Right atrium auricular region (tissue), 2 donors: ENCODE data around the gene PIAS1. TPM values are rescaled to one million over a fixed set of nuclear protein-coding genes. Genes with fewer than 3 reads are reported as not detected.

Source experiments
- DNase-seq: peaks from one replicate; pipeline ENCODE4 v3.0.0-alpha.2; 2019; ENCODE audit warnings: low spot score
- H3K27ac ChIP-seq, 2 donors: fragments of 200-600 bp; sonication (generic); 1 replicate in 1 of 2; 2 replicates in 1 of 2; pipeline ENCODE4 v1.5.1; 2016 to 2019
- H3K27me3 ChIP-seq, 2 donors: fragments of 200-600 bp; sonication (generic); one replicate each; pipeline versions ENCODE4 v1.5.1 to v1.6.0; 2017 to 2019
- H3K36me3 ChIP-seq: fragments of 200-600 bp; sonication (generic); one replicate; pipeline ENCODE4 v1.5.1; 2016
- H3K4me1 ChIP-seq, 2 donors: fragments of 200-600 bp; sonication (generic); one replicate each; pipeline versions ENCODE4 v1.5.1 to v1.6.0; 2017 to 2019
- H3K4me3 ChIP-seq, 2 donors: fragments of 200-600 bp; sonication (generic); 1 replicate in 1 of 2; 2 replicates in 1 of 2; pipeline ENCODE4 v1.5.1; 2017 to 2019; ENCODE audit warnings: mild to moderate bottlenecking in 1 of 2, moderate library complexity in 1 of 2
- H3K9me3 ChIP-seq, 2 donors: fragments of 200-600 bp; sonication (generic); one replicate each; pipeline ENCODE4 v1.5.1; 2019
- total RNA-seq, 2 donors: library from RNA; depleted of rRNA; stranded (reverse); fragments of >200 nt; gene quantifications; one replicate each; pipeline ENCODE4 v1.1.0, GENCODE V29; 2016
- TF ChIP-seq, protein P1 (sequence below), 2 donors: fragments of 200-600 bp; sonication (generic); IDR thresholded peaks; one replicate each; pipeline ENCODE4 v1.5.1; 2019; ENCODE audit warnings: antibody characterized with exemption in 2 of 2

The PIAS1 gene
- total RNA-seq, 2 donors from 2014 or later, result 24.5 to 26.7 TPM

DNA sequence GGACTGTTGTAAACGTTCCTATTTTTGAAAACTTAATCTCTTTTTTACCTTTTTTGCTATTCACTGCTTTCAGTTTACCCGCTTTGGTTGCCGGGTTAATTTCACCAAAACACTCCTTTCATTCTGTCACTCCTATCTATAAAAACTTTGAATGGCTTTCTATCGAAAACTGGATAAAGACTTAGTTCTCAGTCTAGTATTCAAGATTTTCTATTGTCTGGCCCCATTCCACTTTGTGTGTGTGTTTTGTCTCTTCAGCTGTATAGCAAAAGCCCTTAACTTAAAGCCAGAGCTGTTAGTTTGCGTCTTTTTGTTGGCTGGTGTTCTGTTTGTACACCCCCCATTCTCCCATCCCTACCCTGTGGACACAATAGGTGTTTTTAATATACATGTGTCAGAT is 7.5 kb downstream of the PIAS1 start:
- H3K4me3 ChIP-seq, result no peak overlapping the region
- no peak overlapping the region for H3K27ac ChIP-seq
- peaks cover 0 to 30% of the 10 kb centered on the region in 2 donors for H3K4me1 ChIP-seq
- TF ChIP-seq, protein P1, sequence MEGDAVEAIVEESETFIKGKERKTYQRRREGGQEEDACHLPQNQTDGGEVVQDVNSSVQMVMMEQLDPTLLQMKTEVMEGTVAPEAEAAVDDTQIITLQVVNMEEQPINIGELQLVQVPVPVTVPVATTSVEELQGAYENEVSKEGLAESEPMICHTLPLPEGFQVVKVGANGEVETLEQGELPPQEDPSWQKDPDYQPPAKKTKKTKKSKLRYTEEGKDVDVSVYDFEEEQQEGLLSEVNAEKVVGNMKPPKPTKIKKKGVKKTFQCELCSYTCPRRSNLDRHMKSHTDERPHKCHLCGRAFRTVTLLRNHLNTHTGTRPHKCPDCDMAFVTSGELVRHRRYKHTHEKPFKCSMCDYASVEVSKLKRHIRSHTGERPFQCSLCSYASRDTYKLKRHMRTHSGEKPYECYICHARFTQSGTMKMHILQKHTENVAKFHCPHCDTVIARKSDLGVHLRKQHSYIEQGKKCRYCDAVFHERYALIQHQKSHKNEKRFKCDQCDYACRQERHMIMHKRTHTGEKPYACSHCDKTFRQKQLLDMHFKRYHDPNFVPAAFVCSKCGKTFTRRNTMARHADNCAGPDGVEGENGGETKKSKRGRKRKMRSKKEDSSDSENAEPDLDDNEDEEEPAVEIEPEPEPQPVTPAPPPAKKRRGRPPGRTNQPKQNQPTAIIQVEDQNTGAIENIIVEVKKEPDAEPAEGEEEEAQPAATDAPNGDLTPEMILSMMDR (IDR thresholded peaks at IDR 0.05), result no peak
- DNase-seq, result no peak
- H3K9me3 ChIP-seq, result no peaks in the 10 kb centered on the region
- no peaks in the 10 kb centered on the region for H3K27me3 ChIP-seq
- H3K36me3 ChIP-seq, result no peaks in the 10 kb centered on the region

DNA sequence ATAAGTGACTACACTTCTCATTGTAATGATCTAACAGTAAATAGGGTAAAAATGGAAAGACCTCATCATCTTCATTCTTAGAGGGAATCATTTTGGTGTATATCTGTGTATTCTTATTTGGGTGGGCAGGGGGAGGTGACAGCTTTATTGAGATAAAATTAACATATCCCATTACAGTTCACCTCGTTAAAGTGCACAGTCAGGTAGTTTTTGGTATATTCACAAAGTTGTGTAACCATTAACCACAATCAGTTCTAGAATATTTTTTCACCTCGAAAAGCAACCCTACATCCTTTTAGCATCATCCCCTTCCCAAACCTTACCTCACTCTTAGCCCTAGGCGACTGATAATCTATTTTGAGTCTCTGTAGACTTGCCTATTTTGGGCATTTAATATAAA is 8.1 kb downstream of the PIAS1 start:
- DNase-seq, result no peak
- Histone ChIP-seq H3K27ac (no peak overlapping the region), H3K4me1 (peaks cover 0 to 24% of the 10 kb centered on the region in 2 donors), H3K36me3 (no peaks in the 10 kb centered on the region), H3K27me3 (no peaks in the 10 kb centered on the region), H3K4me3 (no peak overlapping the region), H3K9me3 (no peaks in the 10 kb centered on the region)
- TF ChIP-seq, protein P1 (IDR thresholded peaks at IDR 0.05), result no peak

DNA sequence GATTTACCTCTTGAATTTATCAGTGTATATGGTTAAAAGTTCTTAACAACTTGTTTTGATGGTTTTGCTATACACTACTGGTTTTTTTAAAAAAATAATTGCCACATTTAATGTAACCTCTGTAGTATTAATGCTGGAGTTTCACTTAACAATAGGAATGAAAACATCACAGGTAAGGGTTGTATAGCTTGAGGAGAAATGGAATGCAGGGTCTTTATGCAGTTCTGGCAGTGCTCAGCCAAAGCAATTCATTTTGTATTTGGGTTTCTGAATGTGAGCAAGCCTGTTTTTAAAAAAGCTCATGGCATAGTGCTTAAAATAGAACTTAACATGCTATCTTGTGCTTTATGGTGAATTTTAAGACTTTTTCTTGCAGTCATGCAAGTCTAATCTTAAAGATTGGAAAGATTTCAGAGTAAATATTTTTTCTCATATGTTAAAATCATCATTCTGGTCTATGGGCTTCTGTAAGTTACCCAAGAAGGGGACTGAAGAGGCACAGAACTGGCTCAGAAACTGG is 8.9 kb downstream of the PIAS1 start:
- no peak overlapping the region for H3K4me3 ChIP-seq
- H3K27ac ChIP-seq, result no peak overlapping the region
- H3K36me3 ChIP-seq, result no peaks in the 10 kb centered on the region
- no peaks in the 10 kb centered on the region for H3K9me3 ChIP-seq
- DNase-seq, result no peak
- no peaks in the 10 kb centered on the region for H3K27me3 ChIP-seq
- TF ChIP-seq, protein P1 (IDR thresholded peaks at IDR 0.05), result no peak
- peaks cover 0 to 24% of the 10 kb centered on the region in 2 donors for H3K4me1 ChIP-seq

DNA sequence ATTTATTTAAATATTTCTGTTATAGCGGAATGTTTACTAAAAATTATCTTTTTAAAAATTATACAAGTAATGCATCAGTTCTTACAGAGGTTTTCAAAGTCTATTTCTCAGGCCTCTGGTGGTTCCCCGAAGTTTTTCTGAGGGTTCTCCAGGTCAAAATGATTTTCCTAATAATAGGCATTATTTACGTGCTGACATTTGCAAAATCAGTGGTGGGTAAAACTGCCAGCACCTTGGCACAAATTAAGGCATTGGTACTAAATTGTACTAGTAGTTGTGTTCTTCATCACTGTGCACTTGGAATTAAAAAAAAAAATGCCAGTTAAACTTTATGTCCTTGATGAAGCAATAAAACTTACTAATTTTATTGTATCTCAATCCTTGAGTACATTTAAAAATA is 9.5 kb downstream of the PIAS1 start:
- Histone ChIP-seq H3K27me3 (no peaks in the 10 kb centered on the region), H3K9me3 (no peaks in the 10 kb centered on the region), H3K4me1 (peaks cover 0 to 24% of the 10 kb centered on the region in 2 donors)

DNA sequence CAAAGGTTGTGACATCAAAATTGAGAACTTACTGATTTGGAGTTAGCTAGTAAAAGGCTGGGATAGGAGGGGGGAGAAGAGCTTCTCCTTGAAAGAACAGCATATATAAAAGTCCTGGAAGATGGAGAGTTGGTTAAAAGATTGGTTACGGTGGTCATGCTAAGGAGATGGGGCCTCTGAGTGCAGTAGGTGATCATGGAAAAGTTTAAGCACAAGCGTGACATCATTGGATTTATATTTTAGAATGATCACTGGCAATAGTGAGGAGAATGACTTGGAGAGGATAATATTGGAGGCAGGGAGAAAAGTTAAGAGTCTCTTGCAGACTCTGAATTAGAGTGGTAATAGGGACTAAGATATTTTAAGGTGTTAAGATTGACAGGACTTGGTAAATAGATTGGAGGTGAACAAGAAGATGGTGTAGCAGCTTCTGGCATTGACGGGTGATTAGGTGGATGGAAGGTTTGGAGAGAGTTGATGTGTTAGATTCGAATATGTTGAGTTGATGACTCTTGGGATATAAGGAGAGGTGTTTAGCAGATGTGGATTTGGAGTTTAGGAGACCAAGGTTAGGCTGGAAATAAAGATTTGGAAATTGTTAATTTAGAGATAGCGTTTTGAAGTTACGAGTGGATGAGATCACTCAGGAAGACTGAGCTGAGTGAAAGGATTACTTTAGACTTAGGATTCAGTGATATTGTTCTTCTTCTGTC is 19.6 kb downstream of the PIAS1 start:
- TF ChIP-seq, protein P1 (IDR thresholded peaks at IDR 0.05), result no peak
- DNase-seq, result no peak
- no peaks in the 10 kb centered on the region for H3K9me3 ChIP-seq
- no peak overlapping the region for H3K4me3 ChIP-seq
- no peak overlapping the region for H3K27ac ChIP-seq
- no peaks in the 10 kb centered on the region for H3K36me3 ChIP-seq
- no peaks in the 10 kb centered on the region for H3K27me3 ChIP-seq
- peaks cover 0 to 35% of the 10 kb centered on the region in 2 donors for H3K4me1 ChIP-seq

More for the DNA sequence above, 9.5 kb downstream of the PIAS1 start:
- no peak for DNase-seq
- Histone ChIP-seq H3K4me3 (no peak overlapping the region), H3K36me3 (no peaks in the 10 kb centered on the region), H3K27ac (no peak overlapping the region)
- TF ChIP-seq, protein P1 (IDR thresholded peaks at IDR 0.05), result no peak
